NT2/D1 (cell line): ENCODE data around the gene GPRC5B.
A peak's percentile ranks its signal among the peaks of the same experiment; 100 is the strongest.

Experiments used
- DNase-seq: peaks from one replicate; pipeline ENCODE4 v3.0.0-alpha.2; 2011; ENCODE audit warnings: low read depth, low spot score
- H3K27me3 ChIP-seq: 2 replicates; pipeline ENCODE4 v1.6.0; 2011; ENCODE audit warnings: mild to moderate bottlenecking; ENCODE audit not compliant: insufficient read length, insufficient read depth
- H3K36me3 ChIP-seq: 2 replicates; pipeline ENCODE4 v1.6.1; 2011; ENCODE audit warnings: mild to moderate bottlenecking, low read length, mixed read lengths; ENCODE audit not compliant: insufficient read depth, insufficient read length
- H3K4me1 ChIP-seq: 2 replicates; pipeline ENCODE4 v1.5.1; 2011; ENCODE audit not compliant: insufficient read depth, insufficient read length
- H3K4me3 ChIP-seq: 2 replicates; pipeline ENCODE4 v1.5.1; 2011; ENCODE audit warnings: low read depth; ENCODE audit not compliant: insufficient read length
- H3K9ac ChIP-seq: 2 replicates; pipeline ENCODE4 v1.6.0; 2011; ENCODE audit warnings: low read depth; ENCODE audit not compliant: insufficient read length
- H3K9me3 ChIP-seq: 2 replicates; pipeline ENCODE4 v1.5.1; 2011; ENCODE audit warnings: mild to moderate bottlenecking, low read length; ENCODE audit not compliant: insufficient read depth
- SUZ12 ChIP-seq: IDR thresholded peaks from 2 replicates; pipeline ENCODE4 v1.6.1; 2011; ENCODE audit not compliant: insufficient read length, insufficient read depth; ENCODE audit errors: extremely low read depth
- YY1 ChIP-seq: IDR thresholded peaks from 2 replicates; pipeline ENCODE4 v1.6.1; 2011; ENCODE audit not compliant: insufficient read length, insufficient read depth
- ZNF274 ChIP-seq: IDR thresholded peaks from 2 replicates; pipeline ENCODE4 v1.6.1; 2011; ENCODE audit warnings: mild to moderate bottlenecking, low read depth, low read length

The GPRC5B gene

GRCh38 chr16:19878757-19879156 is 5.9 kb downstream of the GPRC5B start:
- no peak for TF ChIP-seq ZNF274
- no peak for TF ChIP-seq SUZ12
- no peak for TF ChIP-seq YY1
- Histone ChIP-seq H3K36me3 (peaks cover 50% of the 10 kb centered on the region), H3K27me3 (no peaks in the 10 kb centered on the region), H3K9me3 (no peaks in the 10 kb centered on the region), H3K4me1 (peaks cover 35% of the 10 kb centered on the region), H3K9ac (peak overlapping the region; percentile 33), H3K4me3 (no peak overlapping the region)
- no peak for DNase-seq

GRCh38 chr16:19876501-19877059 is 8.1 kb downstream of the GPRC5B start:
- Histone ChIP-seq H3K4me3 (no peak overlapping the region), H3K27me3 (no peaks in the 10 kb centered on the region), H3K36me3 (peaks cover 61% of the 10 kb centered on the region), H3K9ac (no peak overlapping the region), H3K4me1 (peaks cover 33% of the 10 kb centered on the region), H3K9me3 (no peaks in the 10 kb centered on the region)
- DNase-seq, result no peak
- TF ChIP-seq SUZ12, result no peak
- no peak for TF ChIP-seq YY1
- no peak for TF ChIP-seq ZNF274

- no peaks in the 10 kb centered on the region for H3K27me3 ChIP-seq
- H3K36me3 ChIP-seq, result peaks cover 62% of the 10 kb centered on the region
- no peak for DNase-seq
Measured at GRCh38 chr16:19875900-19876299, 8.7 kb downstream of the GPRC5B start.

GRCh38 chr16:19874851-19875546 is 9.6 kb downstream of the GPRC5B start:
- H3K9me3 ChIP-seq, result no peaks in the 10 kb centered on the region
- H3K4me1 ChIP-seq, result peaks cover 24% of the 10 kb centered on the region
- peaks cover 65% of the 10 kb centered on the region for H3K36me3 ChIP-seq
- DNase-seq, result no peak
- no peak overlapping the region for H3K4me3 ChIP-seq
- no peak overlapping the region for H3K9ac ChIP-seq
- no peaks in the 10 kb centered on the region for H3K27me3 ChIP-seq
- TF ChIP-seq ZNF274, result no peak
- no peak for TF ChIP-seq SUZ12
- TF ChIP-seq YY1, result no peak

More at GRCh38 chr16:19875900-19876299, 8.7 kb downstream of the GPRC5B start:
- Histone ChIP-seq H3K4me1 (peaks cover 30% of the 10 kb centered on the region), H3K4me3 (no peak overlapping the region), H3K9ac (no peak overlapping the region), H3K9me3 (no peaks in the 10 kb centered on the region)
- TF ChIP-seq YY1 (no peak), SUZ12 (no peak), ZNF274 (no peak)

- TF ChIP-seq YY1 (no peak), SUZ12 (no peak), ZNF274 (no peak)
- Histone ChIP-seq H3K9me3 (no peaks in the 10 kb centered on the region), H3K9ac (no peak overlapping the region), H3K36me3 (peaks cover 69% of the 10 kb centered on the region), H3K27me3 (no peaks in the 10 kb centered on the region), H3K4me3 (no peak overlapping the region), H3K4me1 (peaks cover 20% of the 10 kb centered on the region)
- DNase-seq, result no peak
Measured at GRCh38 chr16:19874026-19874425, 10.6 kb downstream of the GPRC5B start.

GRCh38 chr16:19872935-19873334 is 11.7 kb downstream of the GPRC5B start:
- no peaks in the 10 kb centered on the region for H3K9me3 ChIP-seq
- H3K9ac ChIP-seq, result no peak overlapping the region
- H3K36me3 ChIP-seq, result peaks cover 71% of the 10 kb centered on the region
- no peak overlapping the region for H3K4me3 ChIP-seq
- no peak for DNase-seq
- H3K27me3 ChIP-seq, result no peaks in the 10 kb centered on the region
- TF ChIP-seq SUZ12, result no peak
- no peak for TF ChIP-seq YY1
- no peak for TF ChIP-seq ZNF274
- H3K4me1 ChIP-seq, result peaks cover 14% of the 10 kb centered on the region

- Histone ChIP-seq H3K36me3 (peaks cover 74% of the 10 kb centered on the region), H3K9me3 (no peaks in the 10 kb centered on the region), H3K4me1 (peaks cover 14% of the 10 kb centered on the region), H3K27me3 (no peaks in the 10 kb centered on the region), H3K4me3 (no peak overlapping the region), H3K9ac (no peak overlapping the region)
- TF ChIP-seq SUZ12 (no peak), ZNF274 (no peak), YY1 (no peak)
- no peak for DNase-seq
Measured at GRCh38 chr16:19872179-19872863, 12.3 kb downstream of the GPRC5B start.
